ENCODE results near the gene C4BPA. TPM values are rescaled to one million over a fixed set of nuclear protein-coding genes. Genes with fewer than 3 reads are reported as not detected.

Gene C4BPA
- not detected in 2 replicates for total RNA-seq (2021)
- long read RNA-seq: 0 reads

- no peak within 1 kb of the TSS for H3K4me2 ChIP-seq (ENCODE audit: insufficient read depth, insufficient read length, low read length)
- H3K79me2 ChIP-seq (ENCODE audit: insufficient read depth, low read length): no peaks in the 10 kb centered on the region
- H2BK12ac ChIP-seq (ENCODE audit: insufficient read length, low read depth, low read length): no peak within 1 kb of the TSS
- peaks cover 4% of the 10 kb centered on the region in 2 experiments; a peak in 4 of 5 replicates for H3K9me3 Mint-ChIP-seq
- no peak within 1 kb of the TSS for H3K4me3 Mint-ChIP-seq
- no peak within 1 kb of the TSS for H2BK5ac ChIP-seq (ENCODE audit: insufficient read length, low read length)
- no peaks in the 10 kb centered on the region for H3K27me3 ChIP-seq (ENCODE audit: insufficient read depth, low read length)
- no peak for TF ChIP-seq CTCF (conservative IDR thresholded peaks at IDR 0.05)
- no peak within 1 kb of the TSS for H2AK5ac ChIP-seq (ENCODE audit: insufficient read length, low read length)
- no peak within 1 kb of the TSS for H3K23ac ChIP-seq (ENCODE audit: insufficient read length, low read depth, low read length)
- H3K27ac Mint-ChIP-seq: no peak within 1 kb of the TSS
- no peaks in the 10 kb centered on the region for H4K20me1 ChIP-seq (ENCODE audit: control insufficient read depth, insufficient read depth, insufficient read length)
- H3K23me2 ChIP-seq (ENCODE audit: insufficient read length, low read depth, low read length, poor library complexity, severe bottlenecking): no peaks in the 10 kb centered on the region
- H3K14ac ChIP-seq (ENCODE audit: insufficient read depth, low read length): no peak within 1 kb of the TSS
- no peak within 1 kb of the TSS for H3K9ac ChIP-seq (ENCODE audit: extremely low read depth, insufficient read length, low read length)
- peaks cover 4% of the 10 kb centered on the region for H3K9me3 ChIP-seq (ENCODE audit: control insufficient read depth, low read depth, low read length)
- H3K27me3 Mint-ChIP-seq (ENCODE audit: low read depth): peaks cover 2% of the 10 kb centered on the region
- H2BK20ac ChIP-seq (ENCODE audit: low read depth, low read length, poor library complexity, severe bottlenecking): no peak within 1 kb of the TSS
- H3K4ac ChIP-seq (ENCODE audit: low read depth, low read length): no peak within 1 kb of the TSS
- no peak within 1 kb of the TSS for H3K27ac ChIP-seq (ENCODE audit: insufficient read length, low read depth, low read length)
- no peak within 1 kb of the TSS for H3K56ac ChIP-seq (ENCODE audit: insufficient read length, low read depth, low read length)
- H4K91ac ChIP-seq (ENCODE audit: insufficient read length, low read depth, low read length): no peak within 1 kb of the TSS
- peaks cover 0 to 3% (median 0%) of the 10 kb centered on the region in 3 experiments; a peak in 2 of 7 replicates for H3K36me3 Mint-ChIP-seq (ENCODE audit: insufficient read depth in 1 of 3, low read depth in 3 of 3)
- H4K8ac ChIP-seq (replicated peaks; ENCODE audit: insufficient read length, low read depth, low read length): no peak within 1 kb of the TSS
- peaks cover 7 to 11% of the 10 kb centered on the region in 2 experiments for H3K4me1 Mint-ChIP-seq
- H2AFZ ChIP-seq (ENCODE audit: low read length): no peak within 1 kb of the TSS
- no peak within 1 kb of the TSS for H2BK120ac ChIP-seq (ENCODE audit: low read depth, low read length, poor library complexity, severe bottlenecking)
- no peak for DNase-seq
- no peak within 1 kb of the TSS for H4K5ac ChIP-seq (ENCODE audit: insufficient read length, low read depth, low read length)
- H3T11ph ChIP-seq (ENCODE audit: low read length): no peak within 1 kb of the TSS
- WGBS (ENCODE audit: extremely low coverage, insufficient read length, low lambda C conversion rate): no CpG with 5 or more reads among the region's 7 CpGs
- no peaks in the 10 kb centered on the region for H3K79me1 ChIP-seq (ENCODE audit: insufficient read depth, low read depth, low read length, poor library complexity, severe bottlenecking)
- no peak within 1 kb of the TSS for H2BK15ac ChIP-seq (ENCODE audit: low read depth, low read length)
- no peak within 1 kb of the TSS for H3K18ac ChIP-seq (ENCODE audit: insufficient read length, low read depth, low read length)
- H3K4me1 ChIP-seq (ENCODE audit: insufficient read depth, low read length): no peaks in the 10 kb centered on the region
These were observed at the start of gene C4BPA for GRCh38 chr1:207103892-207104373. Gene C4BPA, plus strand, starts transcription at chr1:207104233. Its CDS starts 8,793 bp downstream, at chr1:207113026.

Data from H9 (cell line).